ENCODE measurements around the gene ALDH2.
A peak's percentile ranks its signal among the peaks of the same experiment; 100 is the strongest.

Gene ALDH2

GRCh38 chr12:111754671-111755070, 12.1 kb upstream of the ALDH2 start:
- no peak for TF ChIP-seq CTCF (conservative IDR thresholded peaks at IDR 0.05; ENCODE audit: low read depth, low read length)
- DNase-seq (ENCODE audit: low read depth): no peak
- H3K4me3 ChIP-seq (ENCODE audit: low read length): no peak overlapping the region

- TF ChIP-seq CTCF (conservative IDR thresholded peaks at IDR 0.05; ENCODE audit: low read depth, low read length): no peak
- H3K4me3 ChIP-seq (ENCODE audit: low read length): no peak overlapping the region
- no peak for DNase-seq (ENCODE audit: low read depth)
These were observed 10.5 kb upstream of the ALDH2 start for GRCh38 chr12:111756196-111756595.

GRCh38 chr12:111756681-111757080, 10.1 kb upstream of the ALDH2 start:
- no peak for TF ChIP-seq CTCF (conservative IDR thresholded peaks at IDR 0.05; ENCODE audit: low read depth, low read length)
- DNase-seq (ENCODE audit: low read depth): no peak
- H3K4me3 ChIP-seq (ENCODE audit: low read length): no peak overlapping the region

- no peak for TF ChIP-seq CTCF (conservative IDR thresholded peaks at IDR 0.05; ENCODE audit: low read depth, low read length)
- no peak for DNase-seq (ENCODE audit: low read depth)
- no peak overlapping the region for H3K4me3 ChIP-seq (ENCODE audit: low read length)
These were observed 9.2 kb upstream of the ALDH2 start for GRCh38 chr12:111757361-111758119.

GRCh38 chr12:111758120-111758561, 8.6 kb upstream of the ALDH2 start:
- no peak for DNase-seq (ENCODE audit: low read depth)
- H3K4me3 ChIP-seq (ENCODE audit: low read length): no peak overlapping the region
- TF ChIP-seq CTCF (conservative IDR thresholded peaks at IDR 0.05; ENCODE audit: low read depth, low read length): no peak

GRCh38 chr12:111759271-111759670, 7.5 kb upstream of the ALDH2 start:
- no peak overlapping the region for H3K4me3 ChIP-seq (ENCODE audit: low read length)
- no peak for DNase-seq (ENCODE audit: low read depth)
- no peak for TF ChIP-seq CTCF (conservative IDR thresholded peaks at IDR 0.05; ENCODE audit: low read depth, low read length)

- peak; percentile 22 for DNase-seq (ENCODE audit: low read depth)
- H3K4me3 ChIP-seq (ENCODE audit: low read length): no peak overlapping the region
- TF ChIP-seq CTCF (conservative IDR thresholded peaks at IDR 0.05; ENCODE audit: low read depth, low read length): no peak
These were observed 6.7 kb upstream of the ALDH2 start for GRCh38 chr12:111759991-111760390.

Data from retinal pigment epithelial cell (primary cell).